ENCODE measurements around the gene PADI6. TPM values are rescaled to one million over a fixed set of nuclear protein-coding genes. Genes with fewer than 3 reads are reported as not detected.
A peak's percentile ranks its signal among the peaks of the same experiment; 100 is the strongest.

Gene PADI6
- total and polyA plus RNA-seq, 10 of the 15 experiments (the other 5 are each of a cell fraction or from before 2014, with no cell fraction given), result not detected

DNA sequence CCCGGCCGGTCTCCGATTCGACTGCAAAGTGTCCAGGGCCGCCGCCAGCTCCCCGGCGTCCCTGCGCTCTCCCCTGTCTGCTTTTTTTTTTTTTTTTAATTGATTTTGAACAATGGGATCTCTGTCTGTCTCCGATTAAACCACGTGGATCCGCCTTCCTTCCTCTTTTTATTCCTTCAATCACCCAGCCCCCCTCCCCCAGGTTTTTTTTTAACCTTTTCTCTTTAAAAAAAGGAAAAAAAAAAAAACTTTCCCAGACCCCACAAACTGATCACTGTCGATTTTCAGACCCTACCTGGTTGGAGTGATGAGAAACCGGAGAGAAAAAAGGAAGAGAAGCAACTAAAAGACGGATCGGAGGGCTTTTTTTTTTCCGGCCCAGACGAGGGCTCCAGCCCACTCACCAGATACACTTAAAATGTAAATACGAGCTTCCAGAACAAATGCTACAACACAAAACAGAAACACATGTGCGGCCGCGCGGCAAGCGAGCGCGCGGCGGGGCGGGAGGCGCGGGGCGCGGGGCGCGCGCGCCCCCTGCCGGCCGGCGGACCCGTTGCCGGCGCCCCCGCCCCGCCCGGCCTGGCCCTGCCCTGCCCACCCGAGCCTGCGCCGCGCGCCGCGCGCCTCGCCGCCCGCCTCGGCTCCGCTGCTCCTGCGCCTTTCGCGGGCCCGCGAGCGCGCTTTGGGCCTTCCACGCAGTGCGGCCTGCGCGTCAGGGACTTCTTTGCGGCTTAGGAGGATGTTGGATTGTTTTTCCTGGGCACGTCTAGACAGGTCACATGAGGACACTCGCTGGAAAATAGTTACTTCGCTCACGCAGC is 67.5 kb downstream of the PADI6 start, which contains the start of gene RCC2 (continued):
- TF ChIP-seq ATF7 (IDR thresholded peaks at IDR 0.05; ENCODE audit: low read depth), result no peak
- peak; percentile 59 for TF ChIP-seq POLR2A (IDR thresholded peaks at IDR 0.05; ENCODE audit: low read depth, low read length)
- TF ChIP-seq IKZF2 (IDR thresholded peaks at IDR 0.05), result no peak
- no peak for TF ChIP-seq ZBED1 (IDR thresholded peaks at IDR 0.05; ENCODE audit: borderline replicate concordance)
- TF ChIP-seq, protein P1, sequence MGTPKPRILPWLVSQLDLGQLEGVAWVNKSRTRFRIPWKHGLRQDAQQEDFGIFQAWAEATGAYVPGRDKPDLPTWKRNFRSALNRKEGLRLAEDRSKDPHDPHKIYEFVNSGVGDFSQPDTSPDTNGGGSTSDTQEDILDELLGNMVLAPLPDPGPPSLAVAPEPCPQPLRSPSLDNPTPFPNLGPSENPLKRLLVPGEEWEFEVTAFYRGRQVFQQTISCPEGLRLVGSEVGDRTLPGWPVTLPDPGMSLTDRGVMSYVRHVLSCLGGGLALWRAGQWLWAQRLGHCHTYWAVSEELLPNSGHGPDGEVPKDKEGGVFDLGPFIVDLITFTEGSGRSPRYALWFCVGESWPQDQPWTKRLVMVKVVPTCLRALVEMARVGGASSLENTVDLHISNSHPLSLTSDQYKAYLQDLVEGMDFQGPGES (IDR thresholded peaks at IDR 0.05), result no peak
- peak; percentile 48; the same call in 1 of the 2 replicates for TF ChIP-seq IKZF1 (conservative IDR thresholded peaks at IDR 0.05)
- TF ChIP-seq, protein P2, sequence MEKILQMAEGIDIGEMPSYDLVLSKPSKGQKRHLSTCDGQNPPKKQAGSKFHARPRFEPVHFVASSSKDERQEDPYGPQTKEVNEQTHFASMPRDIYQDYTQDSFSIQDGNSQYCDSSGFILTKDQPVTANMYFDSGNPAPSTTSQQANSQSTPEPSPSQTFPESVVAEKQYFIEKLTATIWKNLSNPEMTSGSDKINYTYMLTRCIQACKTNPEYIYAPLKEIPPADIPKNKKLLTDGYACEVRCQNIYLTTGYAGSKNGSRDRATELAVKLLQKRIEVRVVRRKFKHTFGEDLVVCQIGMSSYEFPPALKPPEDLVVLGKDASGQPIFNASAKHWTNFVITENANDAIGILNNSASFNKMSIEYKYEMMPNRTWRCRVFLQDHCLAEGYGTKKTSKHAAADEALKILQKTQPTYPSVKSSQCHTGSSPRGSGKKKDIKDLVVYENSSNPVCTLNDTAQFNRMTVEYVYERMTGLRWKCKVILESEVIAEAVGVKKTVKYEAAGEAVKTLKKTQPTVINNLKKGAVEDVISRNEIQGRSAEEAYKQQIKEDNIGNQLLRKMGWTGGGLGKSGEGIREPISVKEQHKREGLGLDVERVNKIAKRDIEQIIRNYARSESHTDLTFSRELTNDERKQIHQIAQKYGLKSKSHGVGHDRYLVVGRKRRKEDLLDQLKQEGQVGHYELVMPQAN (conservative IDR thresholded peaks at IDR 0.05), result peak; percentile 47; the same call in 1 of the 2 replicates
- TF ChIP-seq ZNF24 (IDR thresholded peaks at IDR 0.05), result peak; percentile 85
- TF ChIP-seq, protein P3, sequence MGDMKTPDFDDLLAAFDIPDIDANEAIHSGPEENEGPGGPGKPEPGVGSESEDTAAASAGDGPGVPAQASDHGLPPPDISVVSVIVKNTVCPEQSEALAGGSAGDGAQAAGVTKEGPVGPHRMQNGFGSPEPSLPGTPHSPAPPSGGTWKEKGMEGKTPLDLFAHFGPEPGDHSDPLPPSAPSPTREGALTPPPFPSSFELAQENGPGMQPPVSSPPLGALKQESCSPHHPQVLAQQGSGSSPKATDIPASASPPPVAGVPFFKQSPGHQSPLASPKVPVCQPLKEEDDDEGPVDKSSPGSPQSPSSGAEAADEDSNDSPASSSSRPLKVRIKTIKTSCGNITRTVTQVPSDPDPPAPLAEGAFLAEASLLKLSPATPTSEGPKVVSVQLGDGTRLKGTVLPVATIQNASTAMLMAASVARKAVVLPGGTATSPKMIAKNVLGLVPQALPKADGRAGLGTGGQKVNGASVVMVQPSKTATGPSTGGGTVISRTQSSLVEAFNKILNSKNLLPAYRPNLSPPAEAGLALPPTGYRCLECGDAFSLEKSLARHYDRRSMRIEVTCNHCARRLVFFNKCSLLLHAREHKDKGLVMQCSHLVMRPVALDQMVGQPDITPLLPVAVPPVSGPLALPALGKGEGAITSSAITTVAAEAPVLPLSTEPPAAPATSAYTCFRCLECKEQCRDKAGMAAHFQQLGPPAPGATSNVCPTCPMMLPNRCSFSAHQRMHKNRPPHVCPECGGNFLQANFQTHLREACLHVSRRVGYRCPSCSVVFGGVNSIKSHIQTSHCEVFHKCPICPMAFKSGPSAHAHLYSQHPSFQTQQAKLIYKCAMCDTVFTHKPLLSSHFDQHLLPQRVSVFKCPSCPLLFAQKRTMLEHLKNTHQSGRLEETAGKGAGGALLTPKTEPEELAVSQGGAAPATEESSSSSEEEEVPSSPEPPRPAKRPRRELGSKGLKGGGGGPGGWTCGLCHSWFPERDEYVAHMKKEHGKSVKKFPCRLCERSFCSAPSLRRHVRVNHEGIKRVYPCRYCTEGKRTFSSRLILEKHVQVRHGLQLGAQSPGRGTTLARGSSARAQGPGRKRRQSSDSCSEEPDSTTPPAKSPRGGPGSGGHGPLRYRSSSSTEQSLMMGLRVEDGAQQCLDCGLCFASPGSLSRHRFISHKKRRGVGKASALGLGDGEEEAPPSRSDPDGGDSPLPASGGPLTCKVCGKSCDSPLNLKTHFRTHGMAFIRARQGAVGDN (IDR thresholded peaks at IDR 0.05), result no peak
- TF ChIP-seq NBN (IDR thresholded peaks at IDR 0.05), result 0 out of 2 replicates have a peak, but pooled peaks have one; percentile 3
- TF ChIP-seq, protein P4, sequence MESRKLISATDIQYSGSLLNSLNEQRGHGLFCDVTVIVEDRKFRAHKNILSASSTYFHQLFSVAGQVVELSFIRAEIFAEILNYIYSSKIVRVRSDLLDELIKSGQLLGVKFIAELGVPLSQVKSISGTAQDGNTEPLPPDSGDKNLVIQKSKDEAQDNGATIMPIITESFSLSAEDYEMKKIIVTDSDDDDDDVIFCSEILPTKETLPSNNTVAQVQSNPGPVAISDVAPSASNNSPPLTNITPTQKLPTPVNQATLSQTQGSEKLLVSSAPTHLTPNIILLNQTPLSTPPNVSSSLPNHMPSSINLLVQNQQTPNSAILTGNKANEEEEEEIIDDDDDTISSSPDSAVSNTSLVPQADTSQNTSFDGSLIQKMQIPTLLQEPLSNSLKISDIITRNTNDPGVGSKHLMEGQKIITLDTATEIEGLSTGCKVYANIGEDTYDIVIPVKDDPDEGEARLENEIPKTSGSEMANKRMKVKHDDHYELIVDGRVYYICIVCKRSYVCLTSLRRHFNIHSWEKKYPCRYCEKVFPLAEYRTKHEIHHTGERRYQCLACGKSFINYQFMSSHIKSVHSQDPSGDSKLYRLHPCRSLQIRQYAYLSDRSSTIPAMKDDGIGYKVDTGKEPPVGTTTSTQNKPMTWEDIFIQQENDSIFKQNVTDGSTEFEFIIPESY (IDR thresholded peaks at IDR 0.05), result no peak
- TF ChIP-seq SMARCA5 (IDR thresholded peaks at IDR 0.05), result no peak
- TF ChIP-seq, protein P5, sequence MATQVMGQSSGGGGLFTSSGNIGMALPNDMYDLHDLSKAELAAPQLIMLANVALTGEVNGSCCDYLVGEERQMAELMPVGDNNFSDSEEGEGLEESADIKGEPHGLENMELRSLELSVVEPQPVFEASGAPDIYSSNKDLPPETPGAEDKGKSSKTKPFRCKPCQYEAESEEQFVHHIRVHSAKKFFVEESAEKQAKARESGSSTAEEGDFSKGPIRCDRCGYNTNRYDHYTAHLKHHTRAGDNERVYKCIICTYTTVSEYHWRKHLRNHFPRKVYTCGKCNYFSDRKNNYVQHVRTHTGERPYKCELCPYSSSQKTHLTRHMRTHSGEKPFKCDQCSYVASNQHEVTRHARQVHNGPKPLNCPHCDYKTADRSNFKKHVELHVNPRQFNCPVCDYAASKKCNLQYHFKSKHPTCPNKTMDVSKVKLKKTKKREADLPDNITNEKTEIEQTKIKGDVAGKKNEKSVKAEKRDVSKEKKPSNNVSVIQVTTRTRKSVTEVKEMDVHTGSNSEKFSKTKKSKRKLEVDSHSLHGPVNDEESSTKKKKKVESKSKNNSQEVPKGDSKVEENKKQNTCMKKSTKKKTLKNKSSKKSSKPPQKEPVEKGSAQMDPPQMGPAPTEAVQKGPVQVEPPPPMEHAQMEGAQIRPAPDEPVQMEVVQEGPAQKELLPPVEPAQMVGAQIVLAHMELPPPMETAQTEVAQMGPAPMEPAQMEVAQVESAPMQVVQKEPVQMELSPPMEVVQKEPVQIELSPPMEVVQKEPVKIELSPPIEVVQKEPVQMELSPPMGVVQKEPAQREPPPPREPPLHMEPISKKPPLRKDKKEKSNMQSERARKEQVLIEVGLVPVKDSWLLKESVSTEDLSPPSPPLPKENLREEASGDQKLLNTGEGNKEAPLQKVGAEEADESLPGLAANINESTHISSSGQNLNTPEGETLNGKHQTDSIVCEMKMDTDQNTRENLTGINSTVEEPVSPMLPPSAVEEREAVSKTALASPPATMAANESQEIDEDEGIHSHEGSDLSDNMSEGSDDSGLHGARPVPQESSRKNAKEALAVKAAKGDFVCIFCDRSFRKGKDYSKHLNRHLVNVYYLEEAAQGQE (IDR thresholded peaks at IDR 0.05; ENCODE audit: low read depth, low read length), result no peak
- TF ChIP-seq TCF3 (IDR thresholded peaks at IDR 0.05; ENCODE audit: borderline replicate concordance, insufficient read depth, low read depth, low read length), result 0 out of 2 replicates have a peak, but pooled peaks have one; percentile 9
- 0 out of 2 replicates have a peak, but pooled peaks have one; percentile 26 for TF ChIP-seq PML (IDR thresholded peaks at IDR 0.05; ENCODE audit: low read length)
- no peak for TF ChIP-seq ZZZ3 (IDR thresholded peaks at IDR 0.05; ENCODE audit: control insufficient read depth, insufficient read length, low read depth)
- peak; percentile 50; the same call in 1 of the 2 replicates for TF ChIP-seq ASH2L (IDR thresholded peaks at IDR 0.05; ENCODE audit: borderline replicate concordance, low read depth)
